ENCODE measurements around the gene DISP3.

Gene DISP3

GRCh38 chr1:11478571-11479374 is at the start of gene DISP3:
TSS of gene DISP3 (plus strand) at chr1:11479155. CDS start at chr1:11500993, 21,838 bp downstream.
- peaks cover 4% of the 10 kb centered on the region for H3K4me1 Mint-ChIP-seq (ENCODE audit: low read depth)
- intact Hi-C loops (cut with micrococcal nuclease): no loop called here
- peak within 1 kb of the TSS; percentile 49 for H3K4me3 Mint-ChIP-seq
- no peak within 1 kb of the TSS for H3K27ac Mint-ChIP-seq
- H3K9me3 Mint-ChIP-seq: no peaks in the 10 kb centered on the region
- H3K36me3 Mint-ChIP-seq (ENCODE audit: low read depth): no peaks in the 10 kb centered on the region
- peaks cover 47% of the 10 kb centered on the region for H3K27me3 Mint-ChIP-seq

GRCh38 chr1:11429226-11429625 is 49.7 kb upstream of the DISP3 start:
- Mint-ChIP-seq H3K27me3 (no peaks in the 10 kb centered on the region), H3K36me3 (ENCODE audit: low read depth) (no peaks in the 10 kb centered on the region), H3K9me3 (no peaks in the 10 kb centered on the region), H3K27ac (no peak overlapping the region), H3K4me3 (no peak overlapping the region), H3K4me1 (ENCODE audit: low read depth) (no peaks in the 10 kb centered on the region)
- intact Hi-C loops (cut with micrococcal nuclease): no loop called here

GRCh38 chr1:11429935-11430334 is 49.0 kb upstream of the DISP3 start:
- Mint-ChIP-seq H3K27ac (no peak overlapping the region), H3K4me3 (no peak overlapping the region), H3K9me3 (no peaks in the 10 kb centered on the region), H3K27me3 (no peaks in the 10 kb centered on the region), H3K4me1 (ENCODE audit: low read depth) (no peaks in the 10 kb centered on the region), H3K36me3 (ENCODE audit: low read depth) (no peaks in the 10 kb centered on the region)
- intact Hi-C loops (cut with micrococcal nuclease): no loop called here

- Mint-ChIP-seq H3K27ac (no peak overlapping the region), H3K9me3 (no peaks in the 10 kb centered on the region), H3K27me3 (no peaks in the 10 kb centered on the region), H3K4me3 (no peak overlapping the region), H3K36me3 (ENCODE audit: low read depth) (no peaks in the 10 kb centered on the region), H3K4me1 (ENCODE audit: low read depth) (no peaks in the 10 kb centered on the region)
- intact Hi-C loops (cut with micrococcal nuclease): no loop called here
Measured at GRCh38 chr1:11431941-11432507, 46.9 kb upstream of the DISP3 start.

GRCh38 chr1:11432526-11432925 is 46.4 kb upstream of the DISP3 start:
- intact Hi-C loops (cut with micrococcal nuclease): no loop called here
- H3K36me3 Mint-ChIP-seq (ENCODE audit: low read depth): no peaks in the 10 kb centered on the region
- no peak overlapping the region for H3K4me3 Mint-ChIP-seq
- no peak overlapping the region for H3K27ac Mint-ChIP-seq
- no peaks in the 10 kb centered on the region for H3K9me3 Mint-ChIP-seq
- H3K4me1 Mint-ChIP-seq (ENCODE audit: low read depth): peaks cover under 1% of the 10 kb centered on the region
- no peaks in the 10 kb centered on the region for H3K27me3 Mint-ChIP-seq

GRCh38 chr1:11434501-11434900 is 44.5 kb upstream of the DISP3 start:
- Mint-ChIP-seq H3K27me3 (no peaks in the 10 kb centered on the region), H3K27ac (no peak overlapping the region), H3K36me3 (ENCODE audit: low read depth) (no peaks in the 10 kb centered on the region), H3K4me1 (ENCODE audit: low read depth) (peaks cover 5% of the 10 kb centered on the region), H3K9me3 (no peaks in the 10 kb centered on the region), H3K4me3 (no peak overlapping the region)
- intact Hi-C loops (cut with micrococcal nuclease): no loop called here

- H3K36me3 Mint-ChIP-seq (ENCODE audit: low read depth): no peaks in the 10 kb centered on the region
- H3K27me3 Mint-ChIP-seq: no peaks in the 10 kb centered on the region
- intact Hi-C loops (cut with micrococcal nuclease): no loop called here
- no peak overlapping the region for H3K27ac Mint-ChIP-seq
- H3K4me1 Mint-ChIP-seq (ENCODE audit: low read depth): peaks cover 5% of the 10 kb centered on the region
- no peaks in the 10 kb centered on the region for H3K9me3 Mint-ChIP-seq
- H3K4me3 Mint-ChIP-seq: no peak overlapping the region
Measured at GRCh38 chr1:11434926-11435325, 44.0 kb upstream of the DISP3 start.

GRCh38 chr1:11438996-11439395 is 40.0 kb upstream of the DISP3 start:
- no peaks in the 10 kb centered on the region for H3K36me3 Mint-ChIP-seq (ENCODE audit: low read depth)
- intact Hi-C loops (cut with micrococcal nuclease): no loop called here
- H3K27ac Mint-ChIP-seq: no peak overlapping the region
- H3K4me3 Mint-ChIP-seq: no peak overlapping the region
- H3K27me3 Mint-ChIP-seq: no peaks in the 10 kb centered on the region
- no peaks in the 10 kb centered on the region for H3K9me3 Mint-ChIP-seq
- H3K4me1 Mint-ChIP-seq (ENCODE audit: low read depth): peaks cover 11% of the 10 kb centered on the region

- Mint-ChIP-seq H3K4me3 (no peak overlapping the region), H3K27ac (no peak overlapping the region), H3K27me3 (peaks cover 5% of the 10 kb centered on the region), H3K9me3 (no peaks in the 10 kb centered on the region), H3K36me3 (ENCODE audit: low read depth) (no peaks in the 10 kb centered on the region), H3K4me1 (ENCODE audit: low read depth) (peaks cover 11% of the 10 kb centered on the region)
- intact Hi-C loops (cut with micrococcal nuclease): no loop called here
Measured at GRCh38 chr1:11441211-11441952, 37.6 kb upstream of the DISP3 start.

GRCh38 chr1:11443043-11443442 is 35.9 kb upstream of the DISP3 start:
- H3K27me3 Mint-ChIP-seq: peaks cover 5% of the 10 kb centered on the region
- H3K4me1 Mint-ChIP-seq (ENCODE audit: low read depth): peaks cover 6% of the 10 kb centered on the region
- intact Hi-C loops (cut with micrococcal nuclease): no loop called here
- H3K9me3 Mint-ChIP-seq: no peaks in the 10 kb centered on the region
- no peak overlapping the region for H3K27ac Mint-ChIP-seq
- no peaks in the 10 kb centered on the region for H3K36me3 Mint-ChIP-seq (ENCODE audit: low read depth)
- no peak overlapping the region for H3K4me3 Mint-ChIP-seq

GRCh38 chr1:11443961-11444658 is 34.8 kb upstream of the DISP3 start:
- intact Hi-C loops (cut with micrococcal nuclease): no loop called here
- H3K27ac Mint-ChIP-seq: no peak overlapping the region
- peaks cover 6% of the 10 kb centered on the region for H3K4me1 Mint-ChIP-seq (ENCODE audit: low read depth)

GRCh38 chr1:11444907-11445306 is 34.0 kb upstream of the DISP3 start:
- Mint-ChIP-seq H3K4me3 (no peak overlapping the region), H3K36me3 (ENCODE audit: low read depth) (no peaks in the 10 kb centered on the region), H3K27me3 (peaks cover 5% of the 10 kb centered on the region), H3K27ac (no peak overlapping the region), H3K9me3 (no peaks in the 10 kb centered on the region), H3K4me1 (ENCODE audit: low read depth) (peaks cover 6% of the 10 kb centered on the region)
- intact Hi-C loops (cut with micrococcal nuclease): no loop called here

More at GRCh38 chr1:11443961-11444658, 34.8 kb upstream of the DISP3 start:
- no peak overlapping the region for H3K4me3 Mint-ChIP-seq
- H3K36me3 Mint-ChIP-seq (ENCODE audit: low read depth): no peaks in the 10 kb centered on the region
- H3K27me3 Mint-ChIP-seq: peaks cover 5% of the 10 kb centered on the region
- H3K9me3 Mint-ChIP-seq: no peaks in the 10 kb centered on the region

GRCh38 chr1:11447903-11448302 is 31.1 kb upstream of the DISP3 start:
- Mint-ChIP-seq H3K27me3 (peaks cover 5% of the 10 kb centered on the region), H3K4me3 (no peak overlapping the region), H3K4me1 (ENCODE audit: low read depth) (no peaks in the 10 kb centered on the region), H3K9me3 (no peaks in the 10 kb centered on the region), H3K27ac (no peak overlapping the region), H3K36me3 (ENCODE audit: low read depth) (no peaks in the 10 kb centered on the region)
- intact Hi-C loops (cut with micrococcal nuclease): no loop called here
